SHP77 (cell line): Measurements from ENCODE around the gene KRT4.
"Not testable (repeated sequence)": the region's sequence is repeated elsewhere in the genome, so short reads cannot be mapped to it uniquely, and the experiment has no call there.

Experiments
- DNase-seq, 2 experiments: peaks; one replicate each; lab custom pipeline; 2025; lab: John Stamatoyannopoulos, UW

KRT4 gene

DNA sequence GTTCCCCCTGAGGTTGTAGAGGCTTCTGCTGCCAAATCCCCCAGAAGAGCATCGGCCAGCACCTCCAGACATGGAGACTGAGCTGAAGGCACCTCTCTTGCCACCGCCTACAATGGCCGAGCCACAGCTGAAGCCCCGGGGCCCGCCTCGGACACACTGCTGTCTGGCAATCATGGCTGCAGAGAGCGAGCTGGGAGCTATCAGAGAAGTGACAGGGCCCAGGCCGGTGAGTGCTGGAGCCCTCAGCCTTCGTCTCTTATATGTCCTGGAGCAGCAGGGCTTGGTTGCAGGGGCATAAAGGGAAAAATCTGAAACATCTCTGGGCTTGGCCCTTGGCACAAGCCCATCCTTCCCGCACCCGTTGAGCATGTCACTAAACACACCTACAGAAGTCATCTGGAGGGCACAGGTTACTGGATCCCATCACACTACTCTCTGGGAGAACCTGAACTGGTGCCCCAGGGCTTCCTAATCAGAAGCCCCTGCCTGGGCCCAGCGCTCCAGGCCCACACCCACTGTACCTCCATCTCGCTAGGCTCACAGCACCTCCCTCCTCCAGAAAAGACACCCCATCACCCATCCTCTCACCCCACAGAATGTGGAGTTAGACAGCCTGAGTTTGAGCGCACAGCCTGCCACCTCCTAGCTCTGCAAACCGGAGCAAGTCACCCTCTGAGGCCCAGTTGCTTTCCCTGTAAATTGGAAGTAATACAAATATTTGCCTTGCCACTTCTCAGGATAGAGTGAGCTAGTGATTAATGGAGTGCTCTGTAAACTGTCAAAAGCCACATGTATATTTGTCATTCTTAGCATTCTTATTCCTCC lies at the start of gene KRT4:
TSS of gene KRT4 (minus strand) at position 232 of the 825 bp plus-strand sequence. CDS start at position 174, 58 bp downstream.
- peak in 1 of 2 experiments; percentile 15 for DNase-seq

- DNase-seq, result no peak
These were observed 48.1 kb upstream of the KRT4 start for GRCh38 chr12:52862023-52862422.

DNA sequence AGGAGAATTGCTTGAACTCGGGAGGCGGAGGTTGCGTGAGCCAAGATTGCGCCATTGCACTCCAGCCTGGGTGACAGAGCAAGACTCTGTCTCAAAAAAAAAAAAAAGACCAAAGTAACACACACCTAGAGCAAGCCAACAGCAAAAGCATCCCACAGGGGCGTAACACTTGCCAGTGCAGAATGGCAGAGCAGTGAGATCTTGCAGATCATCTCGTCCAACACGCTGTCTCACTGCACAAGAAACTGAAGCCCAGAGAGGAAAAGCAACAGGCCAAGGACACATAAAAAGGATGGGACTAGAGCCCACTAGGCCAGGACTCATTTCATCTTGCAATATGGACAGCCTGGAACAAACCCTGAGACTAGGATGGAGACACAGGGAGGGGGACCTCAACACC lies 47.6 kb upstream of the KRT4 start:
- no peak for DNase-seq

DNA sequence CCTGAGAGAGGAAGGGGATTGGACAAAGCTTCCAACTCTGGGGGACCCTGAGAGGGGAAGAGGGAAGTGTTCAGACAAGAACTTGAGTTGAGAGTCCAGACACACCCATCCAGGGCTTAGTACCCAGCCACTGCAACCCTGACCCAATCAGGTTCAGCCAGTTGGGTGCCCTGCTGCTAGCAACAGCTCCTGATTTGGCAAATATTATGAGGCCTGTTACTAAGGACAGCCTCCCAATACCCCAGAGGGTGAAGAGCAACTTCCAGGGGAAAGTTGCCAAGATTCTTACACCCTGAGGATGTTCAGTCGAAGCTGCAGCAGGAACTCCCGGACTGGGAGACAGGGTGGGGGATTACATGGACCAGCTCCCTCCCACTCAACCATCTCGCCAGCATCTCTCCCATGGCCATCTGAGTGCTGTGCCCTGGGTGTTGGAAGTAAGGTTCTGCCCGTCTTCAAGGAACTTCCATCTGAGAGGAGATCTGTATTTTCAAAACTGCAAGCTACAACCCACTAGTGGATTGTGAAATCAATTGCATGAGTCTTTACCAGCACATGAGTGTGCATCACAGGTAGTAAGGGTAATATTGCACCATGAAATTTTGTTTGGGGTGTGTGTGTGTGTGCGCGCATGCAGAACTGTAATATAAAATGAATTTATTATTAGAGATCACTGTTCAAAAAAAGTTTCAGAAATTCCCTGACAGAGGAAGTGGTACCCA lies 46.3 kb upstream of the KRT4 start:
- no peak for DNase-seq

DNA sequence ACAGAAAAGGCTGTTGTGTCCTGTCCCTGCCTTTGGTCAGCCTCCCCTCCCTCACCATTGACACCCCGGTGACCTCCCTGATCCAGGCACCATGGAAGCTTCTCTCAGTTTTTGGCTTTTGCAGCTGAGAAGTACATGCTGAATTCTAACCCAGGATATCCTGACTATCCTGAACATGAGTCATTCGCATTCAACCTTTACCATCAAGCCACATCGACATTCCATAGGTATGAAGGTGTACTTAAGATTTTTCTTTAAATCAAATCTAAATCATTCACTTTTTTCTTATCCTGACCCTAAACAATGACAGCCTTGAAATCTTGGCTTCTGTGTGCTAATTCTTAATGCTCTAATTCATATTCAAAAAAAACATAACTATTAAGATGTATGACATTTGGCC lies 43.6 kb upstream of the KRT4 start:
- DNase-seq, result no peak

- no peak for DNase-seq
These were observed 42.9 kb upstream of the KRT4 start for GRCh38 chr12:52856787-52857186.

GRCh38 chr12:52856077-52856476 lies 42.2 kb upstream of the KRT4 start:
- DNase-seq, result not testable (repeated sequence)

- no peak for DNase-seq
These were observed 37.9 kb upstream of the KRT4 start for GRCh38 chr12:52851787-52852186.

- no peak for DNase-seq
These were observed 36.8 kb upstream of the KRT4 start for GRCh38 chr12:52850681-52851080.

DNA sequence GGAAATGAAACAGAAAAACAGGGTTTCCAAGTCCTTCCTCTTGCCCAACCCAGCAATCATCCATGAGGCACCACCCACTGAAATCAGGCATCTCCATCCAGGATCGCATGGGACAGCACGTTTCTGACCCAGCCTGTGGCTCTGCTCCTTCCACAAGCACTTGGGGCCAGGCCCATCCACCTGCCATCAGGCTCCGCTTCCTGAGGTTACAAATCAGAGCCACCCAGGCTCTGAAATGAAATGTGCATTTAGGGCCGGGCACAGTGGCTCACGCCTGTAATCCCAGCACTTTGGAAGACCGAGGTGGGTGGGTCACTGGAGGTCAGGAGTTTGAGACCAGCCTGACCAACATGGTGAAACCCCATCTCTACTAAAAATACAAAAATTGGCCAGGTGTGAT lies 35.6 kb upstream of the KRT4 start:
- DNase-seq, result no peak

- DNase-seq, result no peak
These were observed 34.8 kb upstream of the KRT4 start, which contains the start of gene KRT78 for GRCh38 chr12:52848661-52849255. TSS of gene KRT78 (minus strand) at chr12:52848994. CDS start at chr12:52848930, 64 bp downstream.

DNA sequence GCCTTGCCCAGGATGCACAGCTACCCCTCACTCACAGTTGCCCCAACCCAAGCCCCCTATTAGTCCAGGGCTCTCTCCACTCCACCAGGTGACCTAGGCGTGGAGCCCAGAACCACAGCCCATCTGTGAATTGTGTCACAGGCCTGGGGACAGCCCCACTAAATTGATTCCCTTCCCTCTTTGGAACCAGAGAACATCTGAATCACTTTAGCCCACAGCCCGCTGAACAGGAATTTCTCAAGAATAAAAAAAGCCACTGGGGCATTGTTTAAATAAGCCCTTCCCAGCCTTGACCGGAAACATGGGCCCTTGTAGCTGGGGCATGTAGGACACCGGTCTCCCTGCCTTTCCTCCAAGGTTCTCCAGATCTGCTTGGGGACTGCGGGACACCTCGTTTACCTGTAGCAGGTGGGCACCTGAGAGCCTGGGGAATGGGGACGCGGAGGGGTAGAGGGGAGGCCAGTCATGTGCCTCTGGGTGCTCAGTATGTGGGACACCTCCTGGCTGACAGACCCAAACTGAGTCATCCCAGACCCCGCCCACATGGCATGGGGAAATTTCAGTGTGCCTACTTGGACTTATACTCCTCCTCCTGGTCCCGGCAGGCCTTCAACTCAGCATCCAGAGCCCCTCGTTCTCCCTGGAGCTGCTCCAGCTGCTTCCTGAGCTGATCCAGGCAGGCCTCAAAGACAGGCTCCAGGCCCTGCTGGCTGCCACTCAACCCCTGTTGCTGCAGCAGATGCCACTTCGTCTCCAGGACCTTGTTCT lies 33.6 kb upstream of the KRT4 start:
- DNase-seq, result no peak

GRCh38 chr12:52846356-52846970 lies 32.5 kb upstream of the KRT4 start:
- DNase-seq, result no peak

- DNase-seq, result no peak
These were observed 32.0 kb upstream of the KRT4 start for GRCh38 chr12:52845946-52846345.

GRCh38 chr12:52844386-52844785 lies 30.5 kb upstream of the KRT4 start:
- DNase-seq, result no peak

- no peak for DNase-seq
These were observed 25.7 kb upstream of the KRT4 start for GRCh38 chr12:52839436-52840105.

DNA sequence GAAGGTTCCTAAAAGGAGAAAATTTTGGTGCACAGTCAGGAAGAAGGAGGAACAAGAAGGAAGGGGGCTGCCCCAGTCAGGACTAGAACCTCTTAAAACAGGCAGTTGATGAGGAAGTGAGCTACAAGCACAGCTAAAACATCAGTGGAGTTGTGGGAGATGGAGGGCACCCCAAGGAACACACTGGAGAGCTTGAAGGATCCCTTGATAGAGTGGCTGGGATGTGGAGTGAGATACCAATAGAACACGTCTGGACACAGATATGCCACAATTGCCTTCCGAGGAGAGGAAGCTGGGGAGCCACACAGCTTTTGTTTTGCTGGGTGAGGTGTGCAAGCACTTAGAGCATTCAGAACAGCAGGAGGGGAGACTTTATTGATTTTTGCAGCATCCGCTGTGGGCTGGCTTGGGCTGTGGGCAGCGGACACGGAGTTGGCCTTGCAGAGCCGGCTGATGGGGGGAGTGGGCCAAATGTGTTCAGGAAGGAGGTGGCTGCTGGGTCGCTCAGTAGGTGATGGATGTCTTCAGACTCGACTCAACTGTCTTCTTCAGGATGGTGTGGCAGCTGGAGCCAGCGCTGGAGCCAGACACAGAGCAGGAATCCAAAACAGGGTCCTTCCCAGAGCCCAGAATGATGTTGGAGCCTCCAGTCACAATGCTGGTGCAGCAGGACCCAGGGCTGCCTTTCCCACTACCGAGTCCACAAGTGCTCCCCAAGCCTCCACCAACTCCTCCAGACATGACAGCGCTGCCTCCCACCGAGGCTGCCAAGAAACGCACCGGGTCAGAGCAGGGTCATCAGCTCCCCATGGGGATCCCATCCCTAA lies 24.9 kb upstream of the KRT4 start:
- no peak for DNase-seq

GRCh38 chr12:52837781-52838608 lies 24.1 kb upstream of the KRT4 start:
- DNase-seq, result no peak

DNA sequence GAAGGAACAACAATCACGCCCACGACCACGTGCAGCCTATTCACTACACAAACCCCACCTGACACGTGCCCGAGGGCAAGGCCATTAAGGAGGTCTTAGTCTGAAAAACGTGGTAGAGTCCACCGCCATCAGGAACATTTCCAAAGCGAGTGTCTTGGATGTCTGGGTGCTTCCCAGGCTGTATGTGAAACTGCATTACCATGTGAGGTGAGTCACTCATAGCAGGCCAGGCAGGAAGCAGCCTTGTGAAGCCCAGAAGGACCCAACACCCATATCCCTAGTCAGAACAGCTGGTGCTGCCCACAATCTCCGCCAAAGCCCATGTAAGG lies 23.5 kb upstream of the KRT4 start:
- no peak for DNase-seq
